ENCODE measurements around the gene ARHGAP10.

Gene ARHGAP10

GRCh38 chr4:148101235-148101634, 369.3 kb downstream of the ARHGAP10 start:
- no peak for DNase-seq

GRCh38 chr4:148101790-148102189, 369.9 kb downstream of the ARHGAP10 start:
- DNase-seq: no peak

GRCh38 chr4:148103597-148104355, 371.9 kb downstream of the ARHGAP10 start:
- no peak for DNase-seq

- DNase-seq: no peak
These were observed 376.9 kb downstream of the ARHGAP10 start for GRCh38 chr4:148108766-148109165.

DNA sequence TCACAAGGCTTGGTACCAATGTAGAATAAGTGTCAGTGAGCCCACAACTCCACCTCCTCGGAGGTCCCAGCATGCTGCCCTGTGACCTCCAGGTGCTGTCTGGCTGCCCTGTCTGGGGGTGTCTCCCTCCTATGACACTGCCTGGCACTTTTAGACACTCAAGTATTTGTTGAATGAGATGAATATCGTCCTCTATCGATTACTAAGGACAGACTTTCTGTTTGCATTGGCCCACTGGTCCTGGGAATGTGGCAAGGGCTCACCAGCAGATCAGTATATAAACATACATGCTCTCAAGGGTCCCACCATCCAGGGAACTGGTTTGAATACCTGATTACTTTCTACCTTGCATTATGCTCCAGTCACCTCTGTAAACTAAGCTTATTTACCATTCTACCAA, 377.3 kb downstream of the ARHGAP10 start:
- no peak for DNase-seq

GRCh38 chr4:148110169-148110568, 378.3 kb downstream of the ARHGAP10 start:
- DNase-seq: no peak

- DNase-seq: no peak
These were observed 380.5 kb downstream of the ARHGAP10 start for GRCh38 chr4:148112231-148112982.

GRCh38 chr4:148114436-148114835, 382.5 kb downstream of the ARHGAP10 start:
- DNase-seq: no peak

GRCh38 chr4:148116264-148116663, 384.4 kb downstream of the ARHGAP10 start:
- no peak for DNase-seq

DNA sequence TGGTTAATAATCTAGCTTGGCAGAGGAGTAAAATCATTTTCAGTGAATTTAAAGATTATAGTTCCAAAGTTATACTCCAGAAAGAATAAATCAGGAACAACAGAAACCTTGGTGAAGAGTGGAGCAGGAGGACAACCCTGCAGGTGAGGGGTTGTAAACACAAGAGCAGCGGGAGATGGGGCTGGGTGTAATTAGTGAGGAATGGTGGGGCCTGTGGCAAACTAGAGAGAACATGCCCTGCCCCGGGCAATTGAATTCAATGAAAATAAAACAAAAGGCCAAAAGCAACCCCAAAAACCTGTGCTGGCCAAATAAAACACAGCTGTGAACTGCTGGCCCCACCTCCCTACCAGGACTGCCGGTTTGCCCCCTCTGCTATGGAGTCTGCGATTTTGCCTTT, 385.1 kb downstream of the ARHGAP10 start:
- no peak for DNase-seq

GRCh38 chr4:148118179-148118578, 386.3 kb downstream of the ARHGAP10 start:
- DNase-seq: no peak

- DNase-seq: no peak
These were observed 386.7 kb downstream of the ARHGAP10 start for GRCh38 chr4:148118633-148119032.

DNA sequence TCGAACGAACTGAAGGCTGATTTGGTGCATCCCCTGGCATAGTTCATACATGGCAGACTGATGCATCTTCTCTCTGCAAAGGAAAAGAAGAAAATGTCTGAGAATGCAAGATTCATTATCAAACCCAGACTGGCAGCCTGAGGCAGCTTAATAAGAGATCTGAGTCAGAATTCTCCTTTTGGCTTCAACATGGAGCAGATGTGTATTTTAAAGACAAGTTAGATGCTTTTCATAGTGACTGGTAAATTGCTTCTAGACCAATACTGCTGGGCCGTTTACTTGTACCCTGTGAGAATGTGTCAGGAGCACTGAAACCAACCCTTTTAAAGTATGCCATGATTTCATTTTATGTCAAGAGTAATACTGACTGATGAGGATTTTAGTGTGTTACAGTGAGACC, 388.3 kb downstream of the ARHGAP10 start:
- no peak for DNase-seq
